ENCODE results near the gene DPP6. TPM values are rescaled to one million over a fixed set of nuclear protein-coding genes. Genes with fewer than 3 reads are reported as not detected.

DPP6 gene
- total RNA-seq, 1 experiment from 2014 or later = not detected

- no TSS peak for BruUV-seq (replicated peaks)
- Histone ChIP-seq H3K9me3 (ENCODE audit: low read depth, low read length, poor library complexity, severe bottlenecking) (no peaks in the 10 kb centered on the region), H3K4me3 (ENCODE audit: low read depth, low read length, poor library complexity, severe bottlenecking) (no peak overlapping the region), H3K36me3 (ENCODE audit: insufficient read depth, low read length, poor library complexity, severe bottlenecking) (no peaks in the 10 kb centered on the region), H3K4me1 (ENCODE audit: insufficient read depth, low read length, poor library complexity, severe bottlenecking) (no peaks in the 10 kb centered on the region), H3K27ac (ENCODE audit: low read depth, low read length, poor library complexity, severe bottlenecking) (no peak overlapping the region), H3K27me3 (replicated peaks; ENCODE audit: insufficient read depth, low read depth, low read length, poor library complexity) (no peaks in the 10 kb centered on the region)
- ChIA-PET POLR2A (ENCODE audit: low non-redundant PET) (no interaction called here), CTCF (no interaction called here)
- intact Hi-C loops (cut with micrococcal nuclease; ENCODE audit: unreplicated experiment) = no loop called here
- no peak for TF ChIP-seq CTCF (conservative IDR thresholded peaks at IDR 0.05; ENCODE audit: low read depth, low read length)
- no peak for TF ChIP-seq EZH2 (IDR thresholded peaks at IDR 0.05; ENCODE audit: borderline replicate concordance, low read depth, low read length, poor library complexity, severe bottlenecking)
- no peak for DNase-seq (ENCODE audit: low spot score)
These were observed 387.9 kb downstream of the DPP6 start for GRCh38 chr7:154440058-154440457.

GRCh38 chr7:154440651-154441050 lies 388.5 kb downstream of the DPP6 start:
- ChIA-PET CTCF (no interaction called here), POLR2A (ENCODE audit: low non-redundant PET) (no interaction called here)
- Histone ChIP-seq H3K36me3 (ENCODE audit: insufficient read depth, low read length, poor library complexity, severe bottlenecking) (no peaks in the 10 kb centered on the region), H3K27me3 (replicated peaks; ENCODE audit: insufficient read depth, low read depth, low read length, poor library complexity) (no peaks in the 10 kb centered on the region), H3K27ac (ENCODE audit: low read depth, low read length, poor library complexity, severe bottlenecking) (no peak overlapping the region), H3K9me3 (ENCODE audit: low read depth, low read length, poor library complexity, severe bottlenecking) (no peaks in the 10 kb centered on the region), H3K4me1 (ENCODE audit: insufficient read depth, low read length, poor library complexity, severe bottlenecking) (no peaks in the 10 kb centered on the region), H3K4me3 (ENCODE audit: low read depth, low read length, poor library complexity, severe bottlenecking) (no peak overlapping the region)
- no TSS peak for BruUV-seq (replicated peaks)
- DNase-seq (ENCODE audit: low spot score) = no peak
- intact Hi-C loops (cut with micrococcal nuclease; ENCODE audit: unreplicated experiment) = no loop called here
- no peak for TF ChIP-seq CTCF (conservative IDR thresholded peaks at IDR 0.05; ENCODE audit: low read depth, low read length)
- TF ChIP-seq EZH2 (IDR thresholded peaks at IDR 0.05; ENCODE audit: borderline replicate concordance, low read depth, low read length, poor library complexity, severe bottlenecking) = no peak

- H3K9me3 ChIP-seq (ENCODE audit: low read depth, low read length, poor library complexity, severe bottlenecking) = peaks cover 7% of the 10 kb centered on the region
- intact Hi-C loops (cut with micrococcal nuclease; ENCODE audit: unreplicated experiment) = no loop called here
- POLR2A ChIA-PET (ENCODE audit: low non-redundant PET) = no interaction called here
- H3K36me3 ChIP-seq (ENCODE audit: insufficient read depth, low read length, poor library complexity, severe bottlenecking) = no peaks in the 10 kb centered on the region
- no peak overlapping the region for H3K27ac ChIP-seq (ENCODE audit: low read depth, low read length, poor library complexity, severe bottlenecking)
- TF ChIP-seq EZH2 (IDR thresholded peaks at IDR 0.05; ENCODE audit: borderline replicate concordance, low read depth, low read length, poor library complexity, severe bottlenecking) (no peak), CTCF (conservative IDR thresholded peaks at IDR 0.05; ENCODE audit: low read depth, low read length) (no peak)
- no peaks in the 10 kb centered on the region for H3K4me1 ChIP-seq (ENCODE audit: insufficient read depth, low read length, poor library complexity, severe bottlenecking)
- BruUV-seq (replicated peaks) = no TSS peak
- no peak overlapping the region for H3K4me3 ChIP-seq (ENCODE audit: low read depth, low read length, poor library complexity, severe bottlenecking)
- no peak for DNase-seq (ENCODE audit: low spot score)
- no peaks in the 10 kb centered on the region for H3K27me3 ChIP-seq (replicated peaks; ENCODE audit: insufficient read depth, low read depth, low read length, poor library complexity)
- CTCF ChIA-PET = no interaction called here
These were observed 389.6 kb downstream of the DPP6 start for GRCh38 chr7:154441811-154442210.

All from A673 (cell line).